Measurements from ENCODE around the gene COL5A1.

- TF ChIP-seq CTCF (IDR thresholded peaks at IDR 0.05; ENCODE audit: borderline replicate concordance, extremely low read depth, low read length, poor library complexity, severe bottlenecking) (no peak), EZH2 (IDR thresholded peaks at IDR 0.05; ENCODE audit: borderline replicate concordance, low read depth, low read length, severe bottlenecking) (no peak)
Observed at GRCh38 chr9:134709512-134710270, 68.1 kb downstream of the COL5A1 start.

All from DND-41 (cell line).